ENCODE measurements around the gene MAG.

The MAG gene

GRCh38 chr19:35256566-35256965 is 35.4 kb upstream of the MAG start:
- H3K27me3 ChIP-seq (ENCODE audit: insufficient read depth, low read length), result no peaks in the 10 kb centered on the region
- H3K36me3 ChIP-seq (ENCODE audit: insufficient read depth, low read depth, low read length), result peaks cover 83% of the 10 kb centered on the region
- H3K9me3 ChIP-seq (ENCODE audit: insufficient read depth, low read depth, low read length), result no peaks in the 10 kb centered on the region
- no peak overlapping the region for H3K4me3 ChIP-seq (ENCODE audit: low read length)
- H3K9ac ChIP-seq (ENCODE audit: low read depth, low read length), result no peak overlapping the region
- H3K27ac ChIP-seq (ENCODE audit: low read length), result no peak overlapping the region
- H3K4me1 ChIP-seq (ENCODE audit: insufficient read depth, low read length), result peaks cover 7% of the 10 kb centered on the region; the same call in 1 of the 2 replicates

GRCh38 chr19:35257113-35257461 is 34.9 kb upstream of the MAG start:
- Histone ChIP-seq H3K4me1 (ENCODE audit: insufficient read depth, low read length) (peaks cover 7% of the 10 kb centered on the region; the same call in 1 of the 2 replicates), H3K27ac (ENCODE audit: low read length) (no peak overlapping the region), H3K36me3 (ENCODE audit: insufficient read depth, low read depth, low read length) (peaks cover 85% of the 10 kb centered on the region), H3K9me3 (ENCODE audit: insufficient read depth, low read depth, low read length) (no peaks in the 10 kb centered on the region), H3K4me3 (ENCODE audit: low read length) (no peak overlapping the region), H3K9ac (ENCODE audit: low read depth, low read length) (no peak overlapping the region), H3K27me3 (ENCODE audit: insufficient read depth, low read length) (no peaks in the 10 kb centered on the region)

- Histone ChIP-seq H3K27me3 (ENCODE audit: insufficient read depth, low read length) (no peaks in the 10 kb centered on the region), H3K36me3 (ENCODE audit: insufficient read depth, low read depth, low read length) (peaks cover 94% of the 10 kb centered on the region), H3K27ac (ENCODE audit: low read length) (no peak overlapping the region), H3K4me3 (ENCODE audit: low read length) (no peak overlapping the region), H3K9ac (ENCODE audit: low read depth, low read length) (no peak overlapping the region), H3K9me3 (ENCODE audit: insufficient read depth, low read depth, low read length) (no peaks in the 10 kb centered on the region), H3K4me1 (ENCODE audit: insufficient read depth, low read length) (no peaks in the 10 kb centered on the region; the same call in 1 of the 2 replicates)
These were observed 31.2 kb upstream of the MAG start for GRCh38 chr19:35260694-35261304.

GRCh38 chr19:35261356-35262100 is 30.4 kb upstream of the MAG start:
- Histone ChIP-seq H3K4me3 (ENCODE audit: low read length) (no peak overlapping the region), H3K4me1 (ENCODE audit: insufficient read depth, low read length) (no peaks in the 10 kb centered on the region; the same call in 1 of the 2 replicates), H3K27ac (ENCODE audit: low read length) (no peak overlapping the region), H3K9me3 (ENCODE audit: insufficient read depth, low read depth, low read length) (no peaks in the 10 kb centered on the region), H3K36me3 (ENCODE audit: insufficient read depth, low read depth, low read length) (peaks cover 94% of the 10 kb centered on the region), H3K9ac (ENCODE audit: low read depth, low read length) (no peak overlapping the region), H3K27me3 (ENCODE audit: insufficient read depth, low read length) (no peaks in the 10 kb centered on the region)

GRCh38 chr19:35262101-35262761 is 29.7 kb upstream of the MAG start:
- H3K36me3 ChIP-seq (ENCODE audit: insufficient read depth, low read depth, low read length), result peaks cover 89% of the 10 kb centered on the region

GRCh38 chr19:35264268-35265125 is 27.5 kb upstream of the MAG start:
- H3K9ac ChIP-seq (ENCODE audit: low read depth, low read length), result no peak overlapping the region
- H3K4me3 ChIP-seq (ENCODE audit: low read length), result no peak overlapping the region
- no peaks in the 10 kb centered on the region for H3K9me3 ChIP-seq (ENCODE audit: insufficient read depth, low read depth, low read length)
- peaks cover 69% of the 10 kb centered on the region for H3K36me3 ChIP-seq (ENCODE audit: insufficient read depth, low read depth, low read length)
- no peaks in the 10 kb centered on the region for H3K27me3 ChIP-seq (ENCODE audit: insufficient read depth, low read length)
- H3K4me1 ChIP-seq (ENCODE audit: insufficient read depth, low read length), result no peaks in the 10 kb centered on the region; the same call in 1 of the 2 replicates
- no peak overlapping the region for H3K27ac ChIP-seq (ENCODE audit: low read length)

More at GRCh38 chr19:35262101-35262761, 29.7 kb upstream of the MAG start:
- Histone ChIP-seq H3K4me3 (ENCODE audit: low read length) (no peak overlapping the region), H3K27me3 (ENCODE audit: insufficient read depth, low read length) (no peaks in the 10 kb centered on the region), H3K9me3 (ENCODE audit: insufficient read depth, low read depth, low read length) (no peaks in the 10 kb centered on the region), H3K4me1 (ENCODE audit: insufficient read depth, low read length) (no peaks in the 10 kb centered on the region; the same call in 1 of the 2 replicates), H3K9ac (ENCODE audit: low read depth, low read length) (no peak overlapping the region), H3K27ac (ENCODE audit: low read length) (no peak overlapping the region)

- Histone ChIP-seq H3K27me3 (ENCODE audit: insufficient read depth, low read length) (no peaks in the 10 kb centered on the region), H3K27ac (ENCODE audit: low read length) (no peak overlapping the region), H3K36me3 (ENCODE audit: insufficient read depth, low read depth, low read length) (peaks cover 67% of the 10 kb centered on the region), H3K4me3 (ENCODE audit: low read length) (no peak overlapping the region), H3K4me1 (ENCODE audit: insufficient read depth, low read length) (peaks cover 5% of the 10 kb centered on the region), H3K9ac (ENCODE audit: low read depth, low read length) (no peak overlapping the region), H3K9me3 (ENCODE audit: insufficient read depth, low read depth, low read length) (no peaks in the 10 kb centered on the region)
These were observed 26.6 kb upstream of the MAG start for GRCh38 chr19:35265126-35265899.

- peaks cover 5% of the 10 kb centered on the region for H3K4me1 ChIP-seq (ENCODE audit: insufficient read depth, low read length)
- H3K27me3 ChIP-seq (ENCODE audit: insufficient read depth, low read length), result no peaks in the 10 kb centered on the region
- no peak overlapping the region for H3K27ac ChIP-seq (ENCODE audit: low read length)
- H3K4me3 ChIP-seq (ENCODE audit: low read length), result no peak overlapping the region
- H3K9me3 ChIP-seq (ENCODE audit: insufficient read depth, low read depth, low read length), result no peaks in the 10 kb centered on the region
- no peak overlapping the region for H3K9ac ChIP-seq (ENCODE audit: low read depth, low read length)
- H3K36me3 ChIP-seq (ENCODE audit: insufficient read depth, low read depth, low read length), result peaks cover 67% of the 10 kb centered on the region
These were observed 26.0 kb upstream of the MAG start for GRCh38 chr19:35265900-35266519.

GRCh38 chr19:35266520-35267352 is 25.2 kb upstream of the MAG start:
- peak overlapping the region; percentile 84; the same call in 1 of the 2 replicates for H3K4me3 ChIP-seq (ENCODE audit: low read length)
- H3K27me3 ChIP-seq (ENCODE audit: insufficient read depth, low read length), result no peaks in the 10 kb centered on the region
- peaks cover 5% of the 10 kb centered on the region for H3K4me1 ChIP-seq (ENCODE audit: insufficient read depth, low read length)
- no peaks in the 10 kb centered on the region for H3K9me3 ChIP-seq (ENCODE audit: insufficient read depth, low read depth, low read length)
- peak overlapping the region; percentile 76 for H3K27ac ChIP-seq (ENCODE audit: low read length)
- H3K36me3 ChIP-seq (ENCODE audit: insufficient read depth, low read depth, low read length), result peaks cover 68% of the 10 kb centered on the region
- H3K9ac ChIP-seq (ENCODE audit: low read depth, low read length), result peak overlapping the region; percentile 88; the same call in 1 of the 2 replicates

GRCh38 chr19:35267353-35267817 is 24.6 kb upstream of the MAG start:
- peaks cover 68% of the 10 kb centered on the region for H3K36me3 ChIP-seq (ENCODE audit: insufficient read depth, low read depth, low read length)
- no peaks in the 10 kb centered on the region for H3K27me3 ChIP-seq (ENCODE audit: insufficient read depth, low read length)

More at GRCh38 chr19:35267353-35267817, 24.6 kb upstream of the MAG start:
- Histone ChIP-seq H3K9ac (ENCODE audit: low read depth, low read length) (peak overlapping the region; percentile 88), H3K4me1 (ENCODE audit: insufficient read depth, low read length) (peaks cover 5% of the 10 kb centered on the region), H3K27ac (ENCODE audit: low read length) (peak overlapping the region; percentile 76), H3K4me3 (ENCODE audit: low read length) (peak overlapping the region; percentile 84), H3K9me3 (ENCODE audit: insufficient read depth, low read depth, low read length) (no peaks in the 10 kb centered on the region)
